Measurements from ENCODE around the gene PMP22.

PMP22 gene

GRCh38 chr17:15266325-15267125 is 1.4 kb upstream of the PMP22 start:
- Mint-ChIP-seq H3K27me3 (peaks cover 61% of the 10 kb centered on the region), H3K4me1 (peaks cover 7% of the 10 kb centered on the region), H3K9me3 (no peaks in the 10 kb centered on the region), H3K27ac (no peak overlapping the region), H3K36me3 (no peaks in the 10 kb centered on the region), H3K4me3 (no peak overlapping the region)
- ATAC-seq: no peak

GRCh38 chr17:15264542-15264941 is 584 bp downstream of the PMP22 start:
- Mint-ChIP-seq H3K36me3 (no peaks in the 10 kb centered on the region), H3K4me3 (no peak overlapping the region), H3K4me1 (peaks cover 22% of the 10 kb centered on the region), H3K27ac (no peak overlapping the region), H3K27me3 (peaks cover 81% of the 10 kb centered on the region), H3K9me3 (no peaks in the 10 kb centered on the region)
- no peak for ATAC-seq

DNA sequence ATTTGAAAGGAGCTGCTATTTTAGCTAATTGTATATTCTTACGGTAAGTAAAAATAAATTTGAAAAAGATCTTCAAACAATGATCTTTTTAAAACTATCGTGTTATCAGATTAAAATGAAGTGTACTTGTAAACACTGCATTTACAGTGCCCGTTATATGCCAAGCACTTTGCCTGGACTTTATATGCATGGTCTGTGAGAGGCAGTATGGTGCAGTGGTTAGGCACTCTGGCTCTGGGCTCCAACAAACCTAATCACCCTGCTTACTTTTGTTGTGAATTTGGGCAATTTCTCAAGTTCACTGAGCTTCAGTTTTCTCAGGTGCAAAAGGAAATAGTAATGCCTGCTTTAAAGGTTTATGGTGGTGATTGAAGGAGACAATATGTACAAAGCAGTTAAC is 1.4 kb downstream of the PMP22 start:
- Mint-ChIP-seq H3K9me3 (no peaks in the 10 kb centered on the region), H3K36me3 (no peaks in the 10 kb centered on the region), H3K4me3 (no peak overlapping the region), H3K4me1 (peaks cover 22% of the 10 kb centered on the region), H3K27me3 (peaks cover 83% of the 10 kb centered on the region), H3K27ac (no peak overlapping the region)
- ATAC-seq: no peak

- H3K4me3 Mint-ChIP-seq: no peak overlapping the region
- H3K27me3 Mint-ChIP-seq: peaks cover 86% of the 10 kb centered on the region
Observed at GRCh38 chr17:15263206-15263579, 1.9 kb downstream of the PMP22 start.

GRCh38 chr17:15262291-15263205 is 2.6 kb downstream of the PMP22 start:
- Mint-ChIP-seq H3K9me3 (no peaks in the 10 kb centered on the region), H3K4me3 (no peak overlapping the region), H3K27me3 (peaks cover 88% of the 10 kb centered on the region), H3K27ac (no peak overlapping the region), H3K4me1 (peaks cover 22% of the 10 kb centered on the region), H3K36me3 (no peaks in the 10 kb centered on the region)
- ATAC-seq: no peak

More at GRCh38 chr17:15263206-15263579, 1.9 kb downstream of the PMP22 start:
- Mint-ChIP-seq H3K27ac (no peak overlapping the region), H3K9me3 (no peaks in the 10 kb centered on the region), H3K4me1 (peaks cover 22% of the 10 kb centered on the region), H3K36me3 (no peaks in the 10 kb centered on the region)
- ATAC-seq: no peak

DNA sequence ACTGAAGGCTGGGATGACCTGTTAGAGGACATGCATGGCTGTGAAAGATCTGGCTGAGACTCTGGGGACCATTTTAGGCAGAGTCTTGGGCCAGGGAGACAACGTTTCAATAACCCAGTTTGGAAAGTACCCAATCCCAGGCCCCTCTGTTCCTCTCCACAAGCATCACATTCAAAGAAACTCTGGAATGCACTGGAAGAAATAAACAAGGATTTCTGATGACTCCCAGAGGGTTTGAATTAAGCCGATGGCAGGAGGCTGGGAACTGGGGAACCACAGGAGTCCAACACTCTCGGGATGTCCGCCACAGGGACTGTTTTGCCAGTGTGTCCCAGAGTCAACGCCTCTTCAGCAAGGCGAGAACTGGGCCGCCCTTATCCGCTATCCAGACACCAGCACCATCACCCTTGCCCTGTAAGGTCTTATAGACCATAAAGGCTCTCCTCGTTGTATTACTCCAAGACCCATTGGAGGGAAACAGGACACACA is 3.3 kb downstream of the PMP22 start:
- no peak overlapping the region for H3K4me3 Mint-ChIP-seq

DNA sequence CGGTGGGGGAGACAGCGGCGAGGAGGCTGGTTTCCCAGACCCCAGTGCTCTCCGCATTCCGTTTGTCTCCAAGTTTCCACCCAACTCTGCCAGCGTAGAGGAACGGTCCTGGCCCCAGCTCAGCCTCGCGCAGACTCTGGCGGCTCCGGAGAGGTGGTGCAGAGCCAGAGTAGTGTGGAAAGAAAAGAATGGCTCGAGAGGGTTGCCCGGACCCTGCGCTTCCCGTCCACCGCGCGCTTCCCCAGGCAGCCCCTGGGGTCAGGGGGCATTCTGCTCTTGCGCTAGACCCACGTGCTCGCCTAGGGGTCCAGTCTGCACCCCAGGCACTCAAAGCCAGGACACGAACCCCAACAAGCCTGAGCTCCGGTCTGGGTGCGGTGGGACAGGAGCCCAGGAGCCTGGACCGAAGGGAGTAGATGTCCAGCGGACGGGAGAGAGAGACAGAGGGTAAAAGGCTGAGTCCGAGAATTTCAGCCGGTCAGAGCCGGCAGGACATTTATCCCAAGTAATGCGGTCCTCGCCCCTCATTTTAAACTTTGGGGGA is 3.8 kb downstream of the PMP22 start:
- H3K36me3 Mint-ChIP-seq: no peaks in the 10 kb centered on the region
- H3K4me3 Mint-ChIP-seq: peak overlapping the region; percentile 21
- peaks cover 28% of the 10 kb centered on the region for H3K4me1 Mint-ChIP-seq
- no peak overlapping the region for H3K27ac Mint-ChIP-seq
- H3K9me3 Mint-ChIP-seq: no peaks in the 10 kb centered on the region
- H3K27me3 Mint-ChIP-seq: peaks cover 75% of the 10 kb centered on the region
- ATAC-seq: peak; percentile 13

More for the DNA sequence above, 3.3 kb downstream of the PMP22 start:
- Mint-ChIP-seq H3K27me3 (peaks cover 81% of the 10 kb centered on the region), H3K36me3 (no peaks in the 10 kb centered on the region), H3K27ac (no peak overlapping the region), H3K4me1 (peaks cover 28% of the 10 kb centered on the region), H3K9me3 (no peaks in the 10 kb centered on the region)
- no peak for ATAC-seq

GRCh38 chr17:15260376-15261257 is 4.5 kb downstream of the PMP22 start:
- Mint-ChIP-seq H3K9me3 (no peaks in the 10 kb centered on the region), H3K4me3 (peak overlapping the region; percentile 77), H3K36me3 (no peaks in the 10 kb centered on the region), H3K27ac (no peak overlapping the region), H3K4me1 (peaks cover 28% of the 10 kb centered on the region), H3K27me3 (peaks cover 73% of the 10 kb centered on the region)
- ATAC-seq: peak; percentile 78

DNA sequence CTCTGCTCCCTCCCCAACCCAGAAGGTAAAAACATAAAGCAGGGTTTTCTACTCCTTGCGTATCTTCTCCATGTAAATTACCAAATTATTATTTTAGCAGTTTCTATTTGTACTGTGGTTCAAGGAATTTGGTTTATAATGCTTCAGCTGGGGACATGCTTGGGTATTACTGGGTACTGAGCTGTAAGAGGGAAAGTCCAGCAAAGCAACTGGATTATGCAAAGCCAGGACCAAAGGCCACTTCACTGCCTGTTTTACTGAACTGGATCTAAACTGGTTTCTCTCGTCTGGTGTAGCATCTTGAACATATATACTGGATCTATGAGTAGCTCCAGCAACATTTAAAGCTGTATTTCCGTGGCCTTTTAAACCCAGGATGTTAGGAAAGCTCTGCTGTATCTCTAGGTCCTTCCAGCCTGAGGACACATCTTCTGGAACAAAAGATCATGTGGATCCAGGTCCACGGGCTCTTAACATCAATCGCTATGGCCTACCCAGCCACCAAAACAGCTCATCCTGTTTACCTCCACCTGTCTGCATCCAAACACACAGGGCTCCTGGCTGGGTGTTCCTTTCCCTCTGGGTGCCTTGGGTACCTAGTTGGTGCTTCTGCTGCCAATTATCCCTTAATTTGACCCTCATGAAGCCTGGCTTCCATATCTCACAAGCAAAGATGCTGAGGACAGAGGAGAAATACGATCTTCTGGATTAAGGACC is 7.2 kb downstream of the PMP22 start:
- Mint-ChIP-seq H3K27me3 (peaks cover 75% of the 10 kb centered on the region), H3K36me3 (no peaks in the 10 kb centered on the region)

GRCh38 chr17:15257258-15257788 is 7.8 kb downstream of the PMP22 start:
- no peaks in the 10 kb centered on the region for H3K9me3 Mint-ChIP-seq
- H3K27ac Mint-ChIP-seq: no peak overlapping the region
- H3K4me3 Mint-ChIP-seq: no peak overlapping the region
- H3K36me3 Mint-ChIP-seq: no peaks in the 10 kb centered on the region
- peak; percentile 62 for ATAC-seq
- H3K27me3 Mint-ChIP-seq: peaks cover 69% of the 10 kb centered on the region
- peaks cover 25% of the 10 kb centered on the region for H3K4me1 Mint-ChIP-seq

More for the DNA sequence above, 7.2 kb downstream of the PMP22 start:
- H3K9me3 Mint-ChIP-seq: no peaks in the 10 kb centered on the region
- no peak overlapping the region for H3K27ac Mint-ChIP-seq
- no peak overlapping the region for H3K4me3 Mint-ChIP-seq
- peaks cover 28% of the 10 kb centered on the region for H3K4me1 Mint-ChIP-seq
- ATAC-seq: no peak

DNA sequence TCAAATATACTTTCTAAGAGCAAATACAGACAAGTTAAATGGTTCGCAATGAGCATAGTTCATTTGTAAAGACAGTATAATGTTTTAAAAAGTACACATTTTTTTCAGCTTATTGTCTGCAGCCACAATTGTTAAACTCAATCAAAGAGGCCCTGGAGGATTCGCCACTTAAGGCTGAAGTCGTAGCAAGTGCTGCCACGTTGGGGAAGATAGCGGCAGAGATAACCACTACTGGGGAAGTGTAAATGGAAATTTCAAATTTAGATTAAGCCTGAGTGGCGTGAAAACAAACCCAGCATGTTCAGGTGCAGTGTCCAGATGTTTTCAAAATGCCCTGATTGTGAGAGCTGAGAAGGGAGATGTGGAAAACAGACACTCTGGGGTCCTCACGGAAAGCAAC is 8.4 kb downstream of the PMP22 start:
- H3K27ac Mint-ChIP-seq: no peak overlapping the region
- H3K9me3 Mint-ChIP-seq: no peaks in the 10 kb centered on the region
- no peak overlapping the region for H3K4me3 Mint-ChIP-seq
- peaks cover 22% of the 10 kb centered on the region for H3K4me1 Mint-ChIP-seq
- no peak for ATAC-seq
- H3K27me3 Mint-ChIP-seq: peaks cover 62% of the 10 kb centered on the region
- H3K36me3 Mint-ChIP-seq: no peaks in the 10 kb centered on the region

DNA sequence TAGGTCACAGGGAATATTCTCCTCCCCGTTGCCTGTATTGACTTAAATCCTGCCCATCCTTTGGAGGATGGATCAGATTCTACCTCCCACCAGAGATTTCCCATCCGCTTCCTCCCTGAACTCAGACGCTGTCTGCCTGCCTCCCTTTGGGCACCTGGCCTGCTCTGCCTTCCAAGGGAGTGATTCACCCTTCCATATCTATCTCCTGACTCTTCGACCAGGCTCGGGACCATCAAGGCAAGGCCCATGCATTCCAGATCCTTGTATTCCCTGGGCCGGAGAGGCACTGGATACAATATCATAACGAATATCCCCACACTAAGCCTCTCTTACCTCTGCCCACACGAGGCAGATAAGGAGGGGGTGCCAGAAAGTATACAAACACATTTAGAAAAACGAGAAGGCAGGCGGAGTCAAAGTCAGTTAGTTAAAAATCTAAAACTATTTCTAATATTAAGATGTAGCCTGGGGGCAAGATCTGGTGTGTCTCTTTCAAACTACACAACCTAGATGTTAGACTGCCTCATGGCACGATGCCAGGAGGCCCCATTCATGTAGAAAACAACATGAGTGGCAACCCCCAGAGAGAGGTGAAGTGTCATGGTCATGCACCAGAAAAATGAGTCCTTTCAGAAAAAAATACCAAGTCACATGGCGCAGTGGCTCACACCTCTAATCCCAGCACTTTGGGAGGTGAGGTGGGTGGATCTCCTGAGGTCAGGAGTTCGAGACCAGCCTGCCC is 9.2 kb downstream of the PMP22 start:
- no peaks in the 10 kb centered on the region for H3K36me3 Mint-ChIP-seq
- H3K27me3 Mint-ChIP-seq: peaks cover 54% of the 10 kb centered on the region
- no peak overlapping the region for H3K27ac Mint-ChIP-seq
- no peaks in the 10 kb centered on the region for H3K9me3 Mint-ChIP-seq
- ATAC-seq: no peak
- H3K4me3 Mint-ChIP-seq: no peak overlapping the region
- H3K4me1 Mint-ChIP-seq: peaks cover 15% of the 10 kb centered on the region

- no peaks in the 10 kb centered on the region for H3K36me3 Mint-ChIP-seq
- no peak overlapping the region for H3K27ac Mint-ChIP-seq
- no peak overlapping the region for H3K4me3 Mint-ChIP-seq
- H3K27me3 Mint-ChIP-seq: peaks cover 18% of the 10 kb centered on the region
- H3K9me3 Mint-ChIP-seq: no peaks in the 10 kb centered on the region
- no peaks in the 10 kb centered on the region for H3K4me1 Mint-ChIP-seq
- no peak for ATAC-seq
Observed at GRCh38 chr17:15250135-15250860, 14.8 kb downstream of the PMP22 start.
